SK-N-SH treated with all-trans-retinoic acid at 6 μM for 48 hours (cell line): ENCODE measurements around the gene IGFBP4.

ENCODE experiments used
- RARB ChIP-seq: fragments of 250-450 bp; sonication (Bioruptor Pico); IDR thresholded peaks from 2 replicates; pipeline ENCODE4 v1.8.0; 2021; ENCODE audit warnings: mild to moderate bottlenecking, moderate library complexity
- SNAI2 ChIP-seq: fragments of 250-450 bp; sonication (Bioruptor Pico); IDR thresholded peaks from 2 replicates; pipeline ENCODE4 v1.5.0; 2020; ENCODE audit warnings: mild to moderate bottlenecking, moderate library complexity
- TCF4 ChIP-seq: fragments of 250-450 bp; sonication (Bioruptor Pico); IDR thresholded peaks from 2 replicates; pipeline ENCODE4 v1.8.0; 2021; ENCODE audit warnings: mild to moderate bottlenecking, moderate library complexity, borderline replicate concordance
- ZFP30 ChIP-seq: fragments of 450-650 bp; formaldehyde crosslinking; IDR thresholded peaks from 2 replicates; pipeline ENCODE4 v1.5.0; 2022; ENCODE audit warnings: mild to moderate bottlenecking, moderate library complexity
- ZNF70 ChIP-seq: fragments of 450-650 bp; formaldehyde crosslinking; IDR thresholded peaks from 2 replicates; pipeline ENCODE4 v1.5.0; 2020; ENCODE audit warnings: mild to moderate bottlenecking, moderate library complexity
- ZNF8 ChIP-seq: fragments of 450-650 bp; formaldehyde crosslinking; IDR thresholded peaks from 2 replicates; pipeline ENCODE4 v1.5.0; 2020; ENCODE audit warnings: mild to moderate bottlenecking, moderate library complexity
- TF ChIP-seq, protein P1 (sequence below): fragments of 250-450 bp; sonication (Bioruptor Pico); IDR thresholded peaks from 2 replicates; pipeline ENCODE4 v1.8.0; 2020; ENCODE audit warnings: mild to moderate bottlenecking, moderate library complexity, borderline replicate concordance
- TF ChIP-seq, protein P2 (sequence below): fragments of 250-450 bp; sonication (Bioruptor Pico); IDR thresholded peaks from 2 replicates; pipeline ENCODE4 v1.8.0; 2021; ENCODE audit warnings: low read depth, mild to moderate bottlenecking, moderate library complexity, borderline replicate concordance

GRCh38 chr17:40419559-40420331 lies 23.5 kb upstream of the IGFBP4 start:
- TF ChIP-seq, protein P1, sequence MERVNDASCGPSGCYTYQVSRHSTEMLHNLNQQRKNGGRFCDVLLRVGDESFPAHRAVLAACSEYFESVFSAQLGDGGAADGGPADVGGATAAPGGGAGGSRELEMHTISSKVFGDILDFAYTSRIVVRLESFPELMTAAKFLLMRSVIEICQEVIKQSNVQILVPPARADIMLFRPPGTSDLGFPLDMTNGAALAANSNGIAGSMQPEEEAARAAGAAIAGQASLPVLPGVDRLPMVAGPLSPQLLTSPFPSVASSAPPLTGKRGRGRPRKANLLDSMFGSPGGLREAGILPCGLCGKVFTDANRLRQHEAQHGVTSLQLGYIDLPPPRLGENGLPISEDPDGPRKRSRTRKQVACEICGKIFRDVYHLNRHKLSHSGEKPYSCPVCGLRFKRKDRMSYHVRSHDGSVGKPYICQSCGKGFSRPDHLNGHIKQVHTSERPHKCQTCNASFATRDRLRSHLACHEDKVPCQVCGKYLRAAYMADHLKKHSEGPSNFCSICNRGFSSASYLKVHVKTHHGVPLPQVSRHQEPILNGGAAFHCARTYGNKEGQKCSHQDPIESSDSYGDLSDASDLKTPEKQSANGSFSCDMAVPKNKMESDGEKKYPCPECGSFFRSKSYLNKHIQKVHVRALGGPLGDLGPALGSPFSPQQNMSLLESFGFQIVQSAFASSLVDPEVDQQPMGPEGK (CRISPR knock-in tag) = no peak
- TF ChIP-seq RARB (CRISPR knock-in tag) (no peak), TCF4 (no peak), ZNF70 (no peak), SNAI2 (CRISPR knock-in tag) (no peak), ZNF8 (CRISPR knock-in tag) (no peak), ZFP30 (CRISPR knock-in tag) (no peak)
- TF ChIP-seq, protein P2, sequence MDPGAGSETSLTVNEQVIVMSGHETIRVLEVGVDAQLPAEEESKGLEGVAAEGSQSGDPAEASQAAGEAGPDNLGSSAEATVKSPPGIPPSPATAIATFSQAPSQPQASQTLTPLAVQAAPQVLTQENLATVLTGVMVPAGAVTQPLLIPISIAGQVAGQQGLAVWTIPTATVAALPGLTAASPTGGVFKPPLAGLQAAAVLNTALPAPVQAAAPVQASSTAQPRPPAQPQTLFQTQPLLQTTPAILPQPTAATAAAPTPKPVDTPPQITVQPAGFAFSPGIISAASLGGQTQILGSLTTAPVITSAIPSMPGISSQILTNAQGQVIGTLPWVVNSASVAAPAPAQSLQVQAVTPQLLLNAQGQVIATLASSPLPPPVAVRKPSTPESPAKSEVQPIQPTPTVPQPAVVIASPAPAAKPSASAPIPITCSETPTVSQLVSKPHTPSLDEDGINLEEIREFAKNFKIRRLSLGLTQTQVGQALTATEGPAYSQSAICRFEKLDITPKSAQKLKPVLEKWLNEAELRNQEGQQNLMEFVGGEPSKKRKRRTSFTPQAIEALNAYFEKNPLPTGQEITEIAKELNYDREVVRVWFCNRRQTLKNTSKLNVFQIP (CRISPR knock-in tag) = no peak
